Measurements from ENCODE around the gene ATP1A2. TPM values are rescaled to one million over a fixed set of nuclear protein-coding genes. Genes with fewer than 3 reads are reported as not detected.

ATP1A2 gene
- total RNA-seq, result not detected in 2 replicates

GRCh38 chr1:160115545-160116282 is at the start of gene ATP1A2:
Gene ATP1A2, plus strand, starts transcription at chr1:160115759. Its CDS starts 103 bp downstream, at chr1:160115862.

DNA sequence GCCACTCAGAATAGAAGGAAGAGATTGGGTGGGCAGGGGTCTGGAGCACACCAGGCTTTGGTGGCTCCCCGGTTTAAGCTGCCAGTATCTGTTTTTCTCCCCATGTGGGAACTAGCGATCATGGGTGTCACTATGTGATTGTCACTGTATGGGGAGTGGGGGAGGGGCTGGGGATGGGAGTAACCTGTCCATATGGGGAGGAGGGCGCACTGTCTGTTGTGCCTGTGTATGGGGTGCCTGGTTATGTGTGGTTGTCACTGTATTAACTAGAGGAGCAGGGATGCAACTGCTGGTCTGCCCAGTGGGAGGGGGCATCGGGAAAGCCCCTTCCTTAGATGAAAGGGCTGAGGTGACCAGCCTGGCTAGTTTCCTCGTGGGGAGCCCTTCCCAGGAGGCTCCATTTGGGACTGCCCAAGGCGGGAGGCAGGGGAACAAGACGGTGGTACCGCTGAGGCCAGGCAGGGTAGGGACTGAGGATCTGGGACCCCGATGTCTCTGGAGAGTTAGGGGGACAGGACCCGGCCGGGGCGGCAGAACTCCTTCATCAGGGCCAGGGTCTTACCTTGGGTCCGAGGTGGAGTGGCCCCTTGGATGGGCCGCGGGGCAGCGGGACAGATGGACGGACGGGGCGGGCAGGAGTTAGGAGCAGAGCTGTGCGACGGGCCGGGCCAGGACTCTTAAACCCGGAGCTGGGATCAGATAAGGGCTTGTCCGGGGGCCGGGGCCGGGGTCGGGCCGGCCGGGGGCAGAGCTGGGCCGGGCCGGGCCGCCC is 45.9 kb upstream of the ATP1A2 start, which contains the start of gene KCNJ10:
KCNJ10 (minus strand) TSS at position 701 of the 772 bp plus-strand sequence. CDS start 27,628 bp downstream, outside the sequence.

GRCh38 chr1:160081261-160081936 is 34.2 kb upstream of the ATP1A2 start, which contains the start of gene KCNJ9:
Gene KCNJ9, plus strand, starts transcription at chr1:160081538. Its CDS starts 2,493 bp downstream, at chr1:160084031.

DNA sequence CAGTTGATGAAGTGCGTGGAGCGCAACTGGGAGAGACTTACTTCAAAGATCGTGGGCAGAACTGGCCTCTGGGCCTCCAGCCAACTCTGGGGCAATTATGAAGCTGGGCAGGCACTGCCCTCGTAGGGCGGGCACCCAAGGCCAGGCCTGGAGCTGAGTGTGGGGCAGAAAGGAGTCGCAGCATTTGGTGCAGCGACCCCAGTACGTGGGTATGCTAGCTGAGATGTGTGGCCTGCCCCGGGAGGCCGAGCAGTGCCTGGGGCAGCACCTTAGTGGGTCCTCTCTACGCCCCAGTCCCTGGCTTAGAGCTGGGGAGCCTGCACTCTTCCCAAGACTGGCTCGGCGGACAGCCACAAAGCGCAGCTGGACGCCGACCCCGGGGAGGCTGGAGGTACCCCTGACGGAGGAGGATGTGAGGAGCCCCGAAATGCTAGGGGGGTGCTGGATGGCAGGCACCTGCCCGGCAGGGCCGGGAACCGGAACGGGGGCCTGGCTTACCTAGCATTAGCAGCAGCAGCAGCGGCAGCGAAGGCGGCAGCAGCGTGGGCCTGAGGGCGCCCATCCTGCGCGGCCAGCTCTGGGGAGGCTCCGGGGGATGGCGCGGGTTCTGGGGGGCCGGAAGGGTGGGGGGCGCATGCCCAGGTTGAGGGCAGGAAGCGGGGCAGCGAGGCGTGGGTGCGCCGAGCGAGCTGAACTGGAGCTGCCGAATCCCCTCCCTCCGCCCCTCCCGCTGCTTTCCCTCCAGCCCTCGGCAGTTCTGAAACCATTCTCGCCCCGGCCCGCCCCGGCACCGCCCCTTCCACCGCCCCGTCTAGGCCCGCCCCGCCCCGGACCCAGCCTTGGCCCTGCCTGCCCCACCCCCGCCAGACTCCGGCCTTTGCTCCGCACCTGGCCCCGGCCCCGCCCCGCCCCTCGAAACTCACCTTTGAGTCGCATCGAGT is 17.4 kb upstream of the ATP1A2 start, which contains the start of gene IGSF8:
IGSF8 (minus strand) TSS at position 709 of the 941 bp plus-strand sequence; CDS start at position 562, 147 bp downstream.

GRCh38 chr1:160151303-160151702 is 35.7 kb downstream of the ATP1A2 start, which contains the start of gene ATP1A4:
Gene ATP1A4, plus strand, starts transcription at chr1:160151603. Its CDS starts 438 bp downstream, at chr1:160152041.

DNA sequence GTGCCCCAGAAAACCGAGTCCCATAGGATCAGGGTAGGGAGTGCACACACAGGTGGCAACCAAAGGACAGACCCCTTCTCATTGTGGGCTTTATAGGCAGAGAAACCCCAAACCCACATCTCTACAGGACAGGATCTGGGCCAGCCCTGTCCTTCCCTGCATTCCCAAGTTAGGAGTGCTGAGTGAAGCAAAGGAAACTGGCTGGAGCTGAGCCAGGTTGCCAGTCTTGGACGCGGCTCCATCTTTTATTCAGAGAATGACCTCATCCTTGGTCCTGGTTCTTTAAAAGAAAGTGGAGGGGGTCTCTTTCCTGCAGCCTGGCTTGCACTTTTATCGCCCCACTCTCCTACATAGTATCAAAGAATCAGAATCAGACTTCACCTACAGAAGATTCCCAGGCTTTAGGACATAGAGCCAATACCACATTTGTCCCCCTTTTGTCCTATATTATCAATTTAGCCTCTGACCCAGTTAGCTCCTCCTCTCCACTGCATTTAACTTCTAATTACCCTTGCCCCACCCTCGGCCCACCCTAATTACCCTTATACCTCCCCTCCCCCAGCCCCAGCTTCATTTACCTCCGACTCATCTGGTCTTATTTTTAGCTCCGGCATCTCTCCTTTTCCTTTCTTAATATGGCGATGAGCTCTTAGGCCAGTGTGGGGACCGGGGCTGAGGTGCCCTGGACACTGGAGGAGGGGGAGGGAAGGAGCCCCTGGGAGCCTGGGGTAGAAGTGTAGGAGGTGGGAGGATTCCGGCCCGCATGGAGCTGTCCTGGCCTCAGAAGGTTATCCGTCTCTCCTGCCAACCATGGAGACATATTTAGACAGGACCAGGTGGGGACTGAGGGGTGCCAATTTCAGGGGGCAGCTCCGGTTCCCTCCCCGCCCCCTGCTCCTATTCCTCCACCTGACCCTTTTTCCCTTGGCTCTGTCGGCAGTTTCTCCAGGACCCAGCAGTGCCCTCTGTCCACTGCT is 74.4 kb downstream of the ATP1A2 start, which contains the start of gene CASQ1:
CASQ1 (plus strand) TSS at position 927 of the 977 bp plus-strand sequence. CDS start 177 bp downstream, outside the sequence.

Other genes starting within 250 kb of the ATP1A2 start
- 0.11 and 0.55 TPM in 2 replicates for gene CFAP45, start 215.6 kb upstream of the ATP1A2 start, total RNA-seq
- 799 and 829 TPM in 2 replicates for gene TAGLN2, start 190.3 kb upstream of the ATP1A2 start, total RNA-seq
- 4.7 and 6.2 TPM in 2 replicates for gene IGSF9, start 170.1 kb upstream of the ATP1A2 start, total RNA-seq
- 2.5 TPM in 1 of 2 replicates, not detected in the other for gene SLAMF9, start 161.5 kb upstream of the ATP1A2 start, total RNA-seq
- 0.94 and 1.4 TPM in 2 replicates for gene PIGM, start 83.8 kb upstream of the ATP1A2 start, total RNA-seq
- not detected in 2 replicates for gene KCNJ10, start 45.6 kb upstream of the ATP1A2 start, total RNA-seq
- gene KCNJ9, start 34.2 kb upstream of the ATP1A2 start, total RNA-seq, result not detected in 2 replicates
- gene IGSF8, start 17.1 kb upstream of the ATP1A2 start, total RNA-seq, result 33.8 and 41.4 TPM in 2 replicates
- gene ATP1A4, start 35.8 kb downstream of the ATP1A2 start, total RNA-seq, result not detected in 2 replicates
- gene CASQ1, start 74.8 kb downstream of the ATP1A2 start, total RNA-seq, result not detected in 2 replicates
- gene PEA15, start 89.6 kb downstream of the ATP1A2 start, total RNA-seq, result 37.5 and 55.2 TPM in 2 replicates
- 32.4 and 35.5 TPM in 2 replicates for gene DCAF8, start 146.8 kb downstream of the ATP1A2 start, total RNA-seq
- 25.9 and 30.8 TPM in 2 replicates for gene PEX19, start 169.4 kb downstream of the ATP1A2 start, total RNA-seq
- gene COPA, start 227.5 kb downstream of the ATP1A2 start, total RNA-seq, result 117 and 129 TPM in 2 replicates
- 35.1 and 53.0 TPM in 2 replicates for gene NCSTN, start 227.6 kb downstream of the ATP1A2 start, total RNA-seq